ENCODE measurements around the gene TET3. TPM values are rescaled to one million over a fixed set of nuclear protein-coding genes. Genes with fewer than 3 reads are reported as not detected.

TET3 gene
- total RNA-seq, 2 donors from 2014 or later: 1.9 to 3.9 TPM

DNA sequence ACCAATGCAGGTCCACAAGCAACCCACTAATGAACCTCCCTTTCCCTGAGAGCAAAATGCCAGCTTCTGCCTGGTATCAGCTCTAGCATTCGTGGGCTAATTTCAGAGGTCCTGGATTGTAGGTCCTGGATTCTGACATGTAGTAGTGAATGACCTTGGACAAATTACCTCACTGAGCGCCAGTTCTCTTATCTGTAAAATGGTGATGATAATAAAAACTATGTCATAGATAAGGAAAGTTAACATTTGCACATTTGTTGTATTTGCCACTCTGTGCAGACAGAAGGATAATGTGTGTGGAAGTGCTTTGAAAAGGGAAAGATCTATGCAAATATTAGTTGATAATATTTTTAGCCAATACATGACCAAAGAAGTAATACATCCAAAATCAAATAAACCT lies 4.1 kb upstream of the TET3 start:
- Histone ChIP-seq H3K4me1 (peaks cover 0 to 49% of the 10 kb centered on the region in 2 donors), H3K4me3 (no peak overlapping the region), H3K27ac (no peak overlapping the region), H3K9me3 (no peaks in the 10 kb centered on the region), H3K36me3 (no peaks in the 10 kb centered on the region), H3K27me3 (no peaks in the 10 kb centered on the region)
- TF ChIP-seq CTCF (IDR thresholded peaks at IDR 0.05): no peak
- no peak for DNase-seq (ENCODE audit: low spot score)

- Histone ChIP-seq H3K27me3 (no peaks in the 10 kb centered on the region), H3K36me3 (no peaks in the 10 kb centered on the region), H3K27ac (no peak overlapping the region), H3K9me3 (no peaks in the 10 kb centered on the region), H3K4me3 (peak overlapping the region; percentile 27 to 46), H3K4me1 (peaks cover 0 to 56% of the 10 kb centered on the region in 2 donors)
- no peak for DNase-seq (ENCODE audit: low spot score)
- TF ChIP-seq CTCF (IDR thresholded peaks at IDR 0.05): no peak
These were observed 3.4 kb upstream of the TET3 start for GRCh38 chr2:73981081-73982001.

GRCh38 chr2:73982140-73982617 lies 2.5 kb upstream of the TET3 start:
- Histone ChIP-seq H3K27me3 (no peaks in the 10 kb centered on the region), H3K9me3 (no peaks in the 10 kb centered on the region), H3K4me3 (peak overlapping the region in 1 of 2 donors; percentile 46), H3K27ac (peak overlapping the region in 1 of 2 donors; percentile 26), H3K36me3 (no peaks in the 10 kb centered on the region), H3K4me1 (peaks cover 0 to 63% of the 10 kb centered on the region in 2 donors)
- no peak for TF ChIP-seq CTCF (IDR thresholded peaks at IDR 0.05)
- DNase-seq (ENCODE audit: low spot score): no peak

DNA sequence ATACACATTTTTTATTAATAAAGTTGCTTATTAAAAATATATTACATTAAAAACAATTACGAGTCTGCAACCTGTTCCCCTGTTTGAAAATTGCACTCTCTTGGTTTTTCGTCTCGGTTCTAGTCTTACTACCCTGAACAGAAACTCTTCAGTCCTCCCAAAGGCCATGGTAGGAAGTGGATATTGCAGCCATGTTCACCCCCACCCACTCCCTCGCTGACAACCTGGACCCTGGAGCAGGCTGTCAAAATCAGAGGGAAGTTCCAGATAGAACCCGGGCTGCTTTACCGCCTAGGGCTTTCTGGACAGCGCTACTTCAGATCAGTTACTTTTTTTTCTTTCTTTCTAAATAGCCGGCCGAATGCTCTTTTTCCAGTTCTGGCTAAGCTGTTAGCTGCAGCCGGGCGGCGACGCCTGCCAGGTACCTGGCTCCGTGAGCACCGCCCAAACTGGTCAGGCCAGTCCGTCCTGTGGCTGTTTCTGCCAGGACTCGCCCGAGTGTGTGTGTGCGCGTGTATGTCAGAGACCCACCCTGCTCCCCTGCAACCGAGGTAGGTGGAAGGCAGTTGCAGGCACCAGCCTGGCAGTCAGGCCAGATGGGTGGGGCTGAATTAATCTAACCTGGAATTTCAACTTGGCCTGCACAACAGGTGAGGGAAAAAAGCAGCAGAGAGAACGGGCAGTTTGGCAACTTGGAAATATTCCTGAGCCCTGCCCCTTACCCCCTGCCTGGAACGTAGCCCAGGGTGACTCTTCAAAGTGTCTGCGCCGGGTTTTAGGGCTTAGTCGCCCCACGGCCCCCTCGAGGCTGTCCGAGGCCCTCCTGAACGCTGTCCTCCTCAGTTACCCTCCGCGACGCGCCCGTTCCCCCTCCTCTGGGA lies 1.1 kb upstream of the TET3 start:
- Histone ChIP-seq H3K4me1 (peaks cover 0 to 77% of the 10 kb centered on the region in 2 donors), H3K27me3 (no peaks in the 10 kb centered on the region), H3K36me3 (no peaks in the 10 kb centered on the region), H3K4me3 (peak overlapping the region; percentile 53 to 66), H3K9me3 (no peaks in the 10 kb centered on the region), H3K27ac (peak overlapping the region in 1 of 2 donors; percentile 65)
- DNase-seq (ENCODE audit: low spot score): no peak
- no peak for TF ChIP-seq CTCF (IDR thresholded peaks at IDR 0.05)

DNA sequence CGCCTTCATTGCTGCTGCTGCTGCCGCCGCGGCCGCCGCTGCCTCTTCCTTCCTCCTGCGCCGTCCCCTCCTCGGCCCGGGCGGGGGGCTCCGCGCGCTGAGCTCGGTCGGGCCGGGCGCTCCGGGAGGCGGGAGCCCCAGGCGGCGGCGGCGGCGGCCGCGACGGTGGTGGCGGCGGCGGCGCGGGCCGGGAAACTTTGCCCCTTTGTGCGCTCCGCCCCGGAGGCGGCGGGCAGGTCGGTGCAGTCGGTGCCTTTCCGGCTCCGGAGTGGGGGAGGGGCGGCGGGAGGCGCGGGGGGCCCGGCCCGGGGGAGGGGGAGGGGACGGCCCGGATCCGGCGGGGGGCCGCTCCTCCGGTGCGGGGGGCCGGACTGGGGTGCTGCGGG lies 205 bp downstream of the TET3 start:
- Histone ChIP-seq H3K27me3 (no peaks in the 10 kb centered on the region), H3K9me3 (no peaks in the 10 kb centered on the region), H3K4me3 (peak overlapping the region; percentile 53 to 66), H3K27ac (no peak overlapping the region), H3K4me1 (peaks cover 0 to 70% of the 10 kb centered on the region in 2 donors), H3K36me3 (no peaks in the 10 kb centered on the region)
- no peak for TF ChIP-seq CTCF (IDR thresholded peaks at IDR 0.05)
- DNase-seq (ENCODE audit: low spot score): no peak

All from right atrium auricular region (tissue), 2 donors.